Nephron progenitor cell (in vitro differentiated cells): ENCODE measurements around the gene TMEM258.

Experiments used
- DNase-seq: peaks from one replicate; pipeline ENCODE4 v3.0.0; 2021
- H3K27ac Mint-ChIP-seq: 2 replicates; pipeline ENCODE4 v1.8.0; 2021; ENCODE audit warnings: mild to moderate bottlenecking, moderate library complexity, mixed read lengths
- H3K27me3 Mint-ChIP-seq: 2 replicates; pipeline ENCODE4 v1.8.0; 2021; ENCODE audit warnings: mild to moderate bottlenecking, low read depth, mixed read lengths; ENCODE audit not compliant: poor library complexity
- H3K36me3 Mint-ChIP-seq: 2 replicates; pipeline ENCODE4 v1.8.0; 2021; ENCODE audit warnings: low read depth, mixed read lengths
- H3K4me1 Mint-ChIP-seq: 2 replicates; pipeline ENCODE4 v1.8.0; 2021; ENCODE audit warnings: mixed read lengths
- H3K4me3 Mint-ChIP-seq: 2 replicates; pipeline ENCODE4 v1.8.0; 2021; ENCODE audit warnings: mild to moderate bottlenecking, moderate library complexity, mixed read lengths
- H3K9me3 Mint-ChIP-seq: 2 replicates; pipeline ENCODE4 v1.8.0; 2021; ENCODE audit warnings: mild to moderate bottlenecking, moderate library complexity, mixed read lengths
- CTCF ChIP-seq: fragments of 200-600 bp; sonication (generic); IDR thresholded peaks from 2 replicates; pipeline ENCODE4 v1.5.0; 2021; ENCODE audit warnings: antibody characterized with exemption

The TMEM258 gene

GRCh38 chr11:61792310-61793082, at the start of gene TMEM258, which contains the start of gene FEN1:
Gene TMEM258, minus strand, starts transcription at chr11:61792599. Its CDS starts 41 bp downstream, at chr11:61792558.
Gene FEN1, plus strand, starts transcription at chr11:61792911. Its CDS starts 2,451 bp downstream, at chr11:61795362.
- H3K27ac Mint-ChIP-seq = peak within 1 kb of the TSS; percentile 100
- H3K4me1 Mint-ChIP-seq = peaks cover 48% of the 10 kb centered on the region
- no peaks in the 10 kb centered on the region for H3K9me3 Mint-ChIP-seq
- DNase-seq = peak; percentile 86
- peak within 1 kb of the TSS; percentile 96 for H3K4me3 Mint-ChIP-seq
- no peaks in the 10 kb centered on the region for H3K27me3 Mint-ChIP-seq
- no peak for TF ChIP-seq CTCF
- peaks cover 45% of the 10 kb centered on the region for H3K36me3 Mint-ChIP-seq

- no peak for DNase-seq
- Mint-ChIP-seq H3K4me1 (peaks cover 16% of the 10 kb centered on the region), H3K9me3 (no peaks in the 10 kb centered on the region), H3K4me3 (no peak overlapping the region), H3K36me3 (peaks cover 83% of the 10 kb centered on the region), H3K27me3 (no peaks in the 10 kb centered on the region), H3K27ac (no peak overlapping the region)
- TF ChIP-seq CTCF = no peak
Observed at GRCh38 chr11:61841636-61842527, 49.5 kb upstream of the TMEM258 start.

GRCh38 chr11:61840371-61840770, 48.0 kb upstream of the TMEM258 start:
- no peak overlapping the region for H3K4me3 Mint-ChIP-seq
- H3K36me3 Mint-ChIP-seq = peaks cover 80% of the 10 kb centered on the region
- peak overlapping the region; percentile 36 for H3K27ac Mint-ChIP-seq
- peaks cover 15% of the 10 kb centered on the region for H3K4me1 Mint-ChIP-seq
- no peak for TF ChIP-seq CTCF
- no peak for DNase-seq
- no peaks in the 10 kb centered on the region for H3K27me3 Mint-ChIP-seq
- H3K9me3 Mint-ChIP-seq = no peaks in the 10 kb centered on the region

GRCh38 chr11:61839742-61840141, 47.3 kb upstream of the TMEM258 start:
- no peak for DNase-seq
- Mint-ChIP-seq H3K36me3 (peaks cover 79% of the 10 kb centered on the region), H3K4me3 (no peak overlapping the region), H3K4me1 (peaks cover 17% of the 10 kb centered on the region), H3K27ac (no peak overlapping the region), H3K9me3 (no peaks in the 10 kb centered on the region), H3K27me3 (no peaks in the 10 kb centered on the region)
- no peak for TF ChIP-seq CTCF

- Mint-ChIP-seq H3K9me3 (no peaks in the 10 kb centered on the region), H3K27me3 (no peaks in the 10 kb centered on the region), H3K4me1 (peaks cover 25% of the 10 kb centered on the region), H3K4me3 (no peak overlapping the region), H3K36me3 (peaks cover 78% of the 10 kb centered on the region), H3K27ac (peak overlapping the region; percentile 50)
- DNase-seq = no peak
- TF ChIP-seq CTCF = no peak
Observed at GRCh38 chr11:61838921-61839320, 46.5 kb upstream of the TMEM258 start.
